HL-60 (cell line): Measurements from ENCODE around the gene TEX48.

ENCODE experiments used
- CTCF ChIP-seq: IDR thresholded peaks from one replicate; pipeline ENCODE4 v1.5.1; 2011; ENCODE audit warnings: low read length, control low read depth, inconsistent platforms; ENCODE audit not compliant: insufficient read depth
- GABPA ChIP-seq: IDR thresholded peaks from 2 replicates; pipeline ENCODE4 v1.6.1; 2012; ENCODE audit warnings: low read depth
- POLR2AphosphoS5 ChIP-seq: IDR thresholded peaks from 2 replicates; pipeline ENCODE4 v1.6.1; 2012; ENCODE audit warnings: low read depth
- REST ChIP-seq: IDR thresholded peaks from 2 replicates; pipeline ENCODE4 v1.6.1; 2012; ENCODE audit warnings: low read depth; ENCODE audit not compliant: insufficient replicate concordance
- SPI1 ChIP-seq: IDR thresholded peaks from 2 replicates; pipeline ENCODE4 v1.6.1; 2012; ENCODE audit warnings: low read depth, mild to moderate bottlenecking, borderline replicate concordance

GRCh38 chr9:114627553-114627952, 54.4 kb downstream of the TEX48 start:
- TF ChIP-seq CTCF (no peak), GABPA (no peak), REST (no peak), POLR2AphosphoS5 (no peak), SPI1 (no peak)
